Heart left ventricle (tissue), 13 donors: Measurements from ENCODE around the gene SLC4A9.

ENCODE experiments used
- POLR2A ChIP-seq, 2 donors: fragments of 450-650 bp; IDR thresholded peaks; one replicate each; pipeline ENCODE4 v1.6.1; 2017; ENCODE audit warnings: antibody characterized with exemption in 2 of 2, mild to moderate bottlenecking in 2 of 2, moderate library complexity in 2 of 2
- TF ChIP-seq, protein P1 (sequence below), 12 donors: fragments of 200-600 bp; sonication (generic) in 4 of 12; IDR thresholded peaks; one replicate each; pipeline versions ENCODE4 v1.5.0 to v1.8.0; 2018 to 2022; ENCODE audit warnings: antibody characterized with exemption in 12 of 12, mild to moderate bottlenecking in 5 of 12
- donor health status: ischemic (EF 13 %, LVEDD 7.1; RV severe dilation, severe dysfunction).
- donor health status: DM: no; HTN: yes; CAD: no.
- donor health status: DM: no; HTN: no; CAD: no.
- donor health status: ischemic (EF 25% LVEDD 6.9; RV normal size, moderate dysfunction).
- donor health status: ischemic (EF 25% LVEDD 5.7; RV mildly dilated, moderate dysfunction).
- donor health status: ischemic (EF 35%, LVEDD 5.7; RV mildly dilated, moderate dysfunction).
- donor health status: nonischemic (EF 11% LVEDD 7.7; RV severe dilation, severe dysfunction).
- donor health status: DM: yes; HTN: yes; CAD: no.
- donor health status: PGD.
- donor health status: ischemic (EF 29% LVEDD 5.4; RV normal size, mild dysfunction).
- donor health status: nonischemic (EF 23%, LVEDD 6.1; RV moderate dilation, normal function).

DNA sequence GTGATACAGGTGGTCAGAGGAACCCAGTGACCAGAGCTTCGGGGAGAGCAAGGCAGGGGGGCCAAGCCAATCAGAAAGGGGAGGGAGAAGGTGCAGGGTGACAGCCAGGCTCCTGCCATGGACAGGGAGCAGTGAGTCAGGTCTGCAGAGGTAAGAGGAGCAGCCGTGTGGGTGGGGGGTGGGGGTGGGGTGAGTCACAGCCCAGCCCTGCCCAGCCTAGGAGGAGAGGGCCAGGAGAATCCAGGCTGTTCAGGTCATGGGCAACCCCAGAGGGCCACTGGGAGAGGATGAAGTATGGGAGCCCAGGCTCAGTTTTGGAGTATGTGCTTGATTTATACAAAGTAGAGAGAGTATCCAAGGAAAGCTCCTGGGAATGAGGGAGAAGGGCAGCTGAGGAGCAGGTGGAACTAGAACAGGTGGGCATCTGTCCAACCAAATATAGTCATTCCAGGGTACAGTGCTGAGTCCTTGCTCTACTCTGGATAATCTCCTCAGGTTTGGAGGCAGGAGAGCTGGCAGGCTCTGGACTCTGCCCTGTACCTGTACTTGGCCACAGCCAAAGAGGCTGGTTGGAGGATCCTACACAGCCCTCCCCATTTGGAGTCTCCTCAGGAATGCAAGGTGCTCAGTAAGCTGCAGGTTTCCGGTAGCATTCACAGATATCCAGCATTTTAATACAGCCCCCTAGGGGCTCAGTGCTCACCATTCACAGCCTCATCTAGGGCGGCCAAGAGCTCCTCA, 15.1 kb upstream of the SLC4A9 start:
- TF ChIP-seq, protein P1, sequence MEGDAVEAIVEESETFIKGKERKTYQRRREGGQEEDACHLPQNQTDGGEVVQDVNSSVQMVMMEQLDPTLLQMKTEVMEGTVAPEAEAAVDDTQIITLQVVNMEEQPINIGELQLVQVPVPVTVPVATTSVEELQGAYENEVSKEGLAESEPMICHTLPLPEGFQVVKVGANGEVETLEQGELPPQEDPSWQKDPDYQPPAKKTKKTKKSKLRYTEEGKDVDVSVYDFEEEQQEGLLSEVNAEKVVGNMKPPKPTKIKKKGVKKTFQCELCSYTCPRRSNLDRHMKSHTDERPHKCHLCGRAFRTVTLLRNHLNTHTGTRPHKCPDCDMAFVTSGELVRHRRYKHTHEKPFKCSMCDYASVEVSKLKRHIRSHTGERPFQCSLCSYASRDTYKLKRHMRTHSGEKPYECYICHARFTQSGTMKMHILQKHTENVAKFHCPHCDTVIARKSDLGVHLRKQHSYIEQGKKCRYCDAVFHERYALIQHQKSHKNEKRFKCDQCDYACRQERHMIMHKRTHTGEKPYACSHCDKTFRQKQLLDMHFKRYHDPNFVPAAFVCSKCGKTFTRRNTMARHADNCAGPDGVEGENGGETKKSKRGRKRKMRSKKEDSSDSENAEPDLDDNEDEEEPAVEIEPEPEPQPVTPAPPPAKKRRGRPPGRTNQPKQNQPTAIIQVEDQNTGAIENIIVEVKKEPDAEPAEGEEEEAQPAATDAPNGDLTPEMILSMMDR (IDR thresholded peaks at IDR 0.05): no peak
- no peak for TF ChIP-seq POLR2A (IDR thresholded peaks at IDR 0.05)
